GM21360 (cell line): ENCODE results near the gene COA8.

Experiments
- ATAC-seq: cut with Tn5 transposase; IDR thresholded peaks from one replicate; pipeline ENCODE4 v1.9.1; 2021; ENCODE audit warnings: mild to moderate bottlenecking, moderate library complexity; ENCODE audit not compliant: unreplicated experiment

COA8 gene

DNA sequence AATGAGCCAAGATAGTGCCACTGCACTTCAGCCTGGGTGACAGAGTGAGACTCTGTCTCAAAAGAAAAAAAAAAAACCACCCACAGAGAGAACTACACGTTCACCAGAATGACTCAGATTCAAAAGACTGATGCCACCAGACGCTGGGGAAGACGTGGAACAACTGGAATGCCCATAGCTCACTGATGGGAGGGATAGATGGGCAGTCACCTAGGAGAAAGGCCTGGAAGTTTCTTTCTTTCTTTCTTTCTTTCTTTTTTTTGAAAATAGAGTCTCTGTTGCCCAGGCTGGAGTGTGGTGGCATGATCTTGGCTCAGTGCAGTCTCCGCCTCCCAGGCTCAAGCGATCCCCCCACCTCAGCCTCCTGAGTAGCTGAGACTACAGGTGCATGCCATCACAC lies 56.3 kb downstream of the COA8 start:
- ATAC-seq: no peak

DNA sequence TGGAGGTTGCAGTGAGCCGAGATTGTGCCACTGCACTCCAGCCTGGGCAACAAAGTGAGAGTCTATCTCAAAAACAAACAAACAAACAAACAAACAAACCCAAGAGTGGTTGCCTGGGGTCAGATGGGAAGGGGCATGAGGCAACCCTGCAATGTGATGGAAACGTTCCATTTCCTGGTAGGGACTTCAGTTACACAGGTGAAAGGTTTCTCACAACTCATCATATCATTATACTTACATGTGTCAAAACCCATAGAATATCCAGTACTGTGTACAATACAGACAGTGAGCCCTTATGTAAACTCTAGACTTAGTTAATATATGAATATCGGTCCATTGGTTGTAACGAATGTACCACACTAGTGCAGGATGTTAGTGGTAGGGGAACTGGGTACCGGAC lies 59.1 kb downstream of the COA8 start:
- no peak for ATAC-seq

DNA sequence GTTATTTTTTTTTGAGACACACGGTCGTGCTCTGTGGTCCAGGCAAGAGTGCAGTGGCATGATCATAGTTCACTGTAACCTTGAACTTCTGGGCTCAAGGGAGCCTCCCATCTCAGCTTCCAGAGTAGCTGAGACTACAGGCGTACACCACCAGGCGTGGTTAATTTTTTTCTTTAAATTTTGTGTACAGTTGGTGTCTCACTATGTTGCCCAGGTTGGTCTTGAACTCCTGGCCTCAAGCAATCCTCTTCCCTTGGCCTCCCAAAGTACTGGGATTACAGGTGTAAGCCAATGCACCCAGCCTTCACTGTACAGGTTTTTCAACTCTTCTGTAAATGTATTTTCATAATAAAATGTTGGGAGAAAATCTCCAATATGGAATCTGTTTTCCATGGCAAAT lies 60.5 kb downstream of the COA8 start:
- no peak for ATAC-seq

DNA sequence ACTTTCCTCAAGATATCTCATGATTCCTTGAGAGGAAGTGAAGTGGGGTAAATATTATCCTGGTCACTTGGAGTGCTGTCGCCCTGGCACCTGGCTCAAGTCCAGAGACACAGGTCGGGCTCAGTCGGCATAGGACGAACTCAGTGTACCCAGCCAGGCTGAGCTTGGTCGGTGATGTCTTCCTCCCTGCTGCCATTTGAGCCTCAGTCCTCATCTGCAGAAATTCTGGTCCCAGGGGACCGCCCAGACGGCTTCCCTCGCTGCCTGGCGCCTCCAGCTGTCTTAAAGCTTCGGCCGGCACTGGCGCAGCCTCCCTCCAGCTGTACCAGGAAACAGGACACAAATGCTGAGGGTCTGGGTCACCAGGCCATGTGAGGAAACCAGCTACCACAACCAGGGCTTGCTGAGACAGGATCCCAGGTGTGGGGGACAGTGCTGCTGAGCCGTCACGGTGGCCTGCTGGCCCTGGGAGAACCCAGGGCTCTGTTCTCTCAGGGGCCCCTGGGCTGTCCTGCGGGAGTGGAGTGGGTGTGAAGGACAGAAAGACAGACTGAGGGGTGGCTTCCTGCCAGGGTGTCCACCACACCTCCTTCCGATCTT lies 61.2 kb downstream of the COA8 start:
- no peak for ATAC-seq

DNA sequence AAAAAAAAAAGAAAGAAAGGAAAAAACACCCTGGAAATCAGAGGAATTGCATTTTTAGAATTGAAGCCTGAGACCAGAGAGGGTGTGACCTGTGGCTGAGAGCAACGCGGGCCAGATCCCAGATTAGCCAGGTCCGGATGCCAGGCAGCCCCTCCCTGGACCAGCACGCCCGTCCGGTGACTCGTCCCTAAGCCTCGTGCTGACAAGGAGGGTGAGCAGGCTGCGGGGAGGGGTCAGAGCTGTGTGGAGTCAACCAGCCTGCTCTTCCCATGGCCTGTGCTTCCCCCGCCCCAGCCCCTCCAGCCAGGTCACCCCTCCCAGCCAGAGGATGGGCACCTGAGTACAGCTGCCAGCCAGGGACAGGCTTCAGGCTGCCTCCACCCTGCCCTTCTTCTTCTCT lies 62.1 kb downstream of the COA8 start:
- ATAC-seq: no peak

DNA sequence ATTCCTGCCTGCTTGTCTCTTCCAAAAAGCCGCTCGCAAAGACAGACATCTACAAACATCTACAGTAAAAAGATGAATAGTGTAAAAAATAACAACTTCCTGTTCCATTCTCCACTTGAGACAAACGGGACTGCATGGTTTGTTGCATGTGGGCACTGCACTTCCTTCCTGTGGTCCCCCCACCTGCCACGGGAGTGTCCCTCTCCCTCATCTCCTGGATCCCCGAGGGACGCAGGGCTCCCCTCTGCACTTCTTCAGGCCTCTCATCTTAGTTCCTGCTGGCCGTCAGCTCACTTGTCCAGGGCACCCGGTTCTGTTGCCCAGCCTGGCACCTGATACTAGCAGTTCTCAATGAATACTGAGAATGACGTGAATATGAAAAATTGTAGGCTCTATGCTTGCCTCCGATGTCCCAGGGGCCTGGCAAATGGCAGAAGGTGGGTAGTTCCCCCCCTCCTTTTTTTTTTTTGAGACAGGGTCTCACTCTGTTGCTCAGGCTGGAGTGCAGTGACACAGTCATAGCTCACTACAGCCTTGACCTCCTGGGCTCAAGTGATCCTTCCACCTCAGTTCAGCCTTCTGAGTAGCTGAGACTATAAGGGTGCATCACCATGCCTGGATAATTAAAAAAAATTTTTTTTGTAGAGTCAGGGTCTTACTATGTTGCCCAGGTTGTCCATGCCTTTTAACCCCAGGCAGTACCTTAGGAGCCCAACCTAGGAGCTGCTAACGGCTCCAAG lies 62.8 kb downstream of the COA8 start:
- ATAC-seq: no peak

DNA sequence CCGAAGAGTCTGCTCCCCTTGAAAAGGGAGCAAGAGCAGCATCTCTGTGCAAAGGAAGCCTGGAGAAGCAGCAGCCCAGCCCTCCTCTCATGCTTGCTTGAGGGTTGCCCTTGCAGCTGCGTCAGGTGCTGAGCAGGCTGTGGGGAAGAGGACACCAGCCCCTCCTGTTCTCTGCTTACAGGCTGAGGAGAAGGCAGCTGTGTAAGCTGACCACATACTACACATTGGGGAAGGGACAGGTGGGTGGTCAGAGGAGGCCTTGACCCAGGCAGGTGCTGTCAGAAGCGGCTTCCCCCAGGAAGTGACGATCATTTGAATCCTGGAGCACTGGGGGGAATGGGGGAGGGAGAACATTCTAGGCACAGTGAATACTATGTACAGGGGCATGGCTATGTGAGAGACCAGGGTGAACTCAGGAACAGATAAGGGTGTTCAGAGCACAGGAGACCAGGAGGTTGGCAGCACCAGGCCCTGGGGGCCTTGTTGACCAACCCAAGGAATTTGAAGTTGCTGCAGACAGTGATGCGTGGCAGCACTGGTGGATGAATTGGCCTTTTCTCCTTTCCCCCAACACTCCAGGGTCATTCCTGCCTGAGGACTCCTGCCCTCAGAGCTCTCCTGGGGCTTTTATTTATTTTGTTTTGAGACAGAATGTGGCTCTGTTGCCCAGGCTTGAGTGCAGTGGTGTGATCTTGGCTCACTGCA lies 63.5 kb downstream of the COA8 start:
- ATAC-seq: no peak

DNA sequence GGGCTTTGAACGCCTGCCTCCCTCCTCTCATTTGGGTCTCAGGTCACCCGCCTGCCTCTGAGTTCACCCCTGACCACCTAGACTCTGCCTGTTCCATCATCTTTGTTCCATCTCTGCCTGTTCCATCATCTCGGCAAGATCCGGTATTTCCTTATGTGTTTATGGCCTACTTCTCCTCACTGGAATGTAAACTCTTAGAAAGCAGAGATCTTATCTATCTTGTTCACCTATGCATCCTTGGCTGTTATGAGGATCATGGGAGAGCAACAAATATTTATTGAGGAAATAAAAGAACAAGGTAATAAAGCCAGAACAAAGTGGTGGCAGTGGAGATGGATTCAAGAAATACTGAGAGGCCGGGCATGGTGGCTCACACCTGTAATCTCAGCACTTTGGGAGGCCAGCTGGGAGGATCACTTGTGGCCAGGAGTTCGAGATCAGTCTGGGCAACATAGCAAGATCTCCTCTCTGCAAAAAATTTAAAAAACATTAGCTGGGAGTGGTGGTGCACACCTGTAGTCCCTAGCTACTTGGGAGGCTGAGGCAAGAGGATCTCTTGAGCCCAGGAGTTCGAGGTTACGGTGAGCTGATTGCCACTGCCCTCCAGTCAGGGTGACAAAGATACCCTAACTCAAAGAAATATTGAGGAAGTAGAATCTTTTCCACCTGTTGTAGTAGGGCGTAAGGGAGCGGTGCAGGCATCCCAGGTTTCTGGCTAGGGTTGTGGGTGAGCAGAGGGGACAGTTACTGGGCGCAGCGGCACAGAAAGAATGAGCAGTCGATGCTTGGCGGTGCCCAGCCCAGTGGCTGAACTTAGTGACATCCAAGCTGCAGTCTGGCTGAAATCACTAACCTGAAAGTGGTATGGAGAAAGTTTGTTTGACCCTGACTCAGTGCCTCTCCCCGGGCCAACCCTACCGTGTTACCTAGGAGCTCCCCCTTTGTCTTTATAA lies 64.6 kb downstream of the COA8 start:
- no peak for ATAC-seq

DNA sequence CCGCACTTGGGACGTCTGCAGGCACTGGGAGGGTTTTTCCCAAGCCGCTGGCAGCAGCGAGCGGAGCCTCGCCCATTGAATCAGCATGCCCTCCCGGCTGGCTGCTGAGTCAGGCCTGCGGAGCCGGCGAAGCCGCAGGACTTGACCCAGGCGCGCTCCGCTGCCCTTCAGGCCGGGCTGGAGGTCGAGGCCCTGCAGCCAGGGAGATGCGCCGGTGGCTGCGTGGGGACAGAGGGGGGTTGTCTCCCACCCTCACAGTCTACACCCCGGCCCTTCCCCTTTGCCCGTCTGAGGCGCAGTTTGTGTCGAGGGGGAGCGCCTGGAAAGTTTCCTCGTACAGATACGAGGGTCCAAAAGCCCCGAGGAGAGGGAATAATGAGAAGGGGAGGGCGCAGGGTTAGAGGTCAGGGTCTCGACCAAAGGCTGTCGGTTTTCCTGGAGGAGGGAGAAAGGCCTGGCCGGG lies 65.5 kb downstream of the COA8 start:
- no peak for ATAC-seq

DNA sequence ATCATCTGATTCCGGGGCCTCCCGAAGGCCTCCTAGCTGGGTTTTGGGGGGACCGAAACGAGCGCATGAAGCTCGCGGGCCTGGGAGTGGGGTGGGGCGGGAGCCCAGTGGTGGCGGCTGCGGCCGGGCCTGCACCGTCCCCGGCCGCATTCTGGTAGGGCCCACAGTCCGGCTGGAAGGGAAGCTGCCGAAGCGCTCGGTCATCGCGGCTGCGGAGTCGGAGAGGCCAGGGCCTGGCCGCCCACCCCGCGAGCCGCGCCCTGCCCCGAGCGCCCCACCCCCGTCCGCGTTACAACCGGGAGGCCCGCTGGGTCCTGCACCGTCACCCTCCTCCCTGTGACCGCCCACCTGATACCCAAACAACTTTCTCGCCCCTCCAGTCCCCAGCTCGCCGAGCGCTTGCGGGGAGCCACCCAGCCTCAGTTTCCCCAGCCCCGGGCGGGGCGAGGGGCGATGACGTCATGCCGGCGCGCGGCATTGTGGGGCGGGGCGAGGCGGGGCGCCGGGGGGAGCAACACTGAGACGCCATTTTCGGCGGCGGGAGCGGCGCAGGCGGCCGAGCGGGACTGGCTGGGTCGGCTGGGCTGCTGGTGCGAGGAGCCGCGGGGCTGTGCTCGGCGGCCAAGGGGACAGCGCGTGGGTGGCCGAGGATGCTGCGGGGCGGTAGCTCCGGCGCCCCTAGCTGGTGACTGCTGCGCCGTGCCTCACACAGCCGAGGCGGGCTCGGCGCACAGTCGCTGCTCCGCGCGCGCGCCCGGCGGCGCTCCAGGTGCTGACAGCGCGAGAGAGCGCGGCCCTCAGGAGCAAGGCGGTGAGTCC lies 66.1 kb downstream of the COA8 start, which contains the start of gene KLC1:
Gene KLC1 (plus strand): TSS at position 528 of the 819 bp plus-strand sequence. CDS start 25,354 bp downstream, outside the sequence.
- ATAC-seq: peak; percentile 56

DNA sequence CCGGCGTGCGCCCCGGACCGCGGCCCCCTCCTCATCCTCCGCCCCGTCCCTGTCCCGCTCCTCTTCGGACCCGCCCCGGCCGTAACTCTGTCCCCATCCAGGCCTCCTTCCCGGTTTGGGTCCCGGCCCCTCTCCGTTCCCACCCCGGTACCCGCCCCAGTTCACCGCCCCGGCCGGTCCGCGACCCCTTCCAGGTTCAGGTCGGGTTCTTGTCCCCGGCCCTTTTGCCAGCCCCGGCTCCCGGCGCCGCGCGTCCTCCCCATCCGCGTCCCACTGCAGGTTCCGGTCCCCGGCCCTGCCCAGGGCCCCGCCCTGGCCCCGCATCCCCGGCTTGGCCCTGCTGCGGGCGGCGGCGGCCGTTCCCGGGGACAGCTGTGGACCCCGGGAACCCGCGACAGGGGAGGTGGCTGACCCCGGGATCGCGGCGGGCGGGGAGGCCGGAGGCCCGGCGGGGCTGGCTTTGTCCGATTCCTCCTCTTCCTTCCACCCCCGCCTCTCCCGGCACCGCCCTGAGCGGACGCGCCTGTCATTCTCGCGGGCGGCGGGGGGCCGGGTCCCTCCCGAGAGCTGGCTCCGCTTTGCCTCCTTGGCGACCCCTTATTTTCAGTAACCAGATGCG lies 66.9 kb downstream of the COA8 start:
- ATAC-seq: peak; percentile 20

DNA sequence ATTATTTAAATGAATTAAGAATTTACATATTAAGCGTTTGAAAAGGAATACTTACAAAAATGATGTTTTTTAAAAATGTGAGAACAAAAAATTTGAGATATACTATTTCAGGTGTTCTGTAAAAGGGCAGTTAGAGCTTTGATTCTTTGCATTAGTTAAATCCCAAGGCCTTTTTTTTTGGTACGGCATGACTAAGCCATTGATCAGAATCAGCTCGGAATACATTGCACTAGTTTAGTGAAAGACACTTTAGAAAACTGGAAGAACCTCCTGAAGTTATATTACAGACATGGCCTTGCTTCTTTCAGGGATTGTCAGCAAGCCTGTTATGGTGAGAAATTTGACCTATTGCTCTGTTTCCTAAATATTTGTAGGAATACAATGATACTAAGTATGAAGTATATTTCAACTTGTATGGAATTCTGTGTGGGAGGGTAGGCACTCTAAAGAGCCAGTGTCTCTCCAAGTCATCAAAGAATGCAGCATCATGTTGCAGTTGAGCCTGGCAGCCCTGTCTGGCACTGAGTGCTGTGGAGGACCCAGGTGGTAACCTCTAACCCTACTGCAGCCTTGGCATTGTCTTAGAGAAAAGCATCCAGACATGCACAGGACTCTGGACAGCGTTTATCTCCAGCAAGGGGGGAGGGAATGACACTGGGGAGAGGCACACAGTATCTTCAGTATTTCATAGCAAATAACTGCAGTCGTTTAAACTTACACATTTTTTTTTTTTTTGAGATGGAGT lies 67.8 kb downstream of the COA8 start:
- ATAC-seq: no peak

DNA sequence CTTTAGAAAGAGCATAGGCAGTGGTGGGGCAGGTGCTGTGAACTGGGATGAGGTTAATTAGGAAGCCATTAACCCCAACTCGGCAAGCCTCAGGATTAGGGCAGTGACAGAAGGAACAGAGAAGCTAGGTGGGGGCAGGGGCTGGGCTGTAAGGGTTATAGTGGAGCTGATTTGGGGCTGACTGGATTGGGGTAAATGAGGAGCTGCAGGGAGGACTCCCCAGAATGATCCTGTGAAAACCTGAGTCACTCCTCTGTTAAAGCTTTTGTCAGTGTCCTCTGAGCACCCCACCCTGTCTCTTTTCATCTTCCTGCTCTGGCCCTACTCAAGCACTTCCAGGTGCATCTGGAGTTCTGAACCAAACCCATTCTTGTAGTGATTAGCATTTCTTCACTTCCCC lies 70.6 kb downstream of the COA8 start:
- ATAC-seq: no peak

DNA sequence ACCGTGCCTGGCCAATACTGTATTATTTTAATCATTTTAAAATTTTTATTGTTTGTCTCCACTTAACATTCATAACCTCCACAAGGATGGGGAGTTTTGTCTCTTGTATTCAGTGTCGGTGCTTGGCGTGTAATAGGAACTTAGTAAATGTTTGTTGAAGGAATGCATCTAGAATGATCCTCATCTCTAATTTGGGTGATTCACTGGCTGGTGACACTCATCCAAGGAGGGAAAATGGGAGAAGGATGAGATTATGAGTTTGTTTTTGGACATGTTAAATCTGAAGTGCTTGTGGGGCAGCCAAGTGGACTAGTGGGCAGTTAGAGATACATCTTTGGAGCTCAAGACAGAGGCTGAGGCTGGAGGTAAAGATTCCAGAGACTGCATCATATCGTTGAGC lies 71.4 kb downstream of the COA8 start:
- no peak for ATAC-seq

DNA sequence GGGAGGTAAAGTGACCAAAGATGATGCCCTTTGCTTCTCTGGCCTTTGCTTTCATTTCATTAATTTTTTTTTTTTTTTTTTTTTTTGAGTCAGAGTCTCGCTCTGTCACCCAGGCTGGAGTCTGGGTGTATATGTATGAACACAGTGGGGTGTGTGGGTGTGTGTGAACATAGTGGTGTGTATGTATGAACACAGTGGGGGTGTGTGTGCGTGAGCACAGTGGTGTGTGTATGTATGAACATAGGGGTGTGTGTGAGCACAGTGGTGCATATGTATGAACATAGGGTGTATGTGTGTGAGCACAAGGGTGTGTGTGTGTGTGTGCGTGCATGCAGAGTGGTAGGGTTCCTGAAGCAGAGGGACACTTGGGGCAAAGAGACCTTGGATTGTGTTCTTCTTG lies 75.8 kb downstream of the COA8 start:
- ATAC-seq: no peak
